NK-92 (cell line): Measurements from ENCODE around the gene SRPK2.
"Not testable (repeated sequence)": the region's sequence is repeated elsewhere in the genome, so short reads cannot be mapped to it uniquely, and the experiment has no call there.

ENCODE experiments used
- DNase-seq: peaks from one replicate; lab custom pipeline; 2025; ENCODE audit not compliant: unreplicated experiment; lab: John Stamatoyannopoulos, UW

SRPK2 gene

GRCh38 chr7:105305633-105306032 lies 83.1 kb downstream of the SRPK2 start:
- no peak for DNase-seq

GRCh38 chr7:105304040-105304895 lies 84.5 kb downstream of the SRPK2 start:
- no peak for DNase-seq

GRCh38 chr7:105300587-105300986 lies 88.1 kb downstream of the SRPK2 start:
- DNase-seq, result not testable (repeated sequence)

GRCh38 chr7:105298439-105298894 lies 90.3 kb downstream of the SRPK2 start:
- DNase-seq, result no peak

- DNase-seq, result no peak
These were observed 90.7 kb downstream of the SRPK2 start for GRCh38 chr7:105297985-105298384.

GRCh38 chr7:105297309-105297708 lies 91.4 kb downstream of the SRPK2 start:
- no peak for DNase-seq

- DNase-seq, result no peak
These were observed 92.2 kb downstream of the SRPK2 start for GRCh38 chr7:105296491-105296890.

GRCh38 chr7:105295596-105296352 lies 92.9 kb downstream of the SRPK2 start:
- DNase-seq, result no peak

- DNase-seq, result not testable (repeated sequence)
These were observed 94.2 kb downstream of the SRPK2 start for GRCh38 chr7:105294482-105294881.

GRCh38 chr7:105289704-105290103 lies 99.0 kb downstream of the SRPK2 start:
- no peak for DNase-seq

GRCh38 chr7:105286441-105286840 lies 102.3 kb downstream of the SRPK2 start:
- no peak for DNase-seq

- DNase-seq, result no peak
These were observed 103.4 kb downstream of the SRPK2 start for GRCh38 chr7:105285118-105285874.

- DNase-seq, result no peak
These were observed 104.7 kb downstream of the SRPK2 start for GRCh38 chr7:105284014-105284413.

GRCh38 chr7:105281966-105282365 lies 106.8 kb downstream of the SRPK2 start:
- DNase-seq, result no peak

- no peak for DNase-seq
These were observed 109.1 kb downstream of the SRPK2 start for GRCh38 chr7:105279688-105280007.

- no peak for DNase-seq
These were observed 109.6 kb downstream of the SRPK2 start for GRCh38 chr7:105278973-105279687.

- DNase-seq, result no peak
These were observed 110.2 kb downstream of the SRPK2 start for GRCh38 chr7:105278565-105278964.

- no peak for DNase-seq
These were observed 111.4 kb downstream of the SRPK2 start for GRCh38 chr7:105277341-105277740.

GRCh38 chr7:105270117-105270516 lies 118.6 kb downstream of the SRPK2 start:
- no peak for DNase-seq

GRCh38 chr7:105269397-105269796 lies 119.3 kb downstream of the SRPK2 start:
- no peak for DNase-seq
